ENCODE data around the gene PHF20.
"Not testable (repeated sequence)": the region's sequence is repeated elsewhere in the genome, so short reads cannot be mapped to it uniquely, and the experiment has no call there.

PHF20 gene

GRCh38 chr20:35978041-35978513 lies 206.3 kb downstream of the PHF20 start:
- no peak for DNase-seq (ENCODE audit: low read depth)

DNA sequence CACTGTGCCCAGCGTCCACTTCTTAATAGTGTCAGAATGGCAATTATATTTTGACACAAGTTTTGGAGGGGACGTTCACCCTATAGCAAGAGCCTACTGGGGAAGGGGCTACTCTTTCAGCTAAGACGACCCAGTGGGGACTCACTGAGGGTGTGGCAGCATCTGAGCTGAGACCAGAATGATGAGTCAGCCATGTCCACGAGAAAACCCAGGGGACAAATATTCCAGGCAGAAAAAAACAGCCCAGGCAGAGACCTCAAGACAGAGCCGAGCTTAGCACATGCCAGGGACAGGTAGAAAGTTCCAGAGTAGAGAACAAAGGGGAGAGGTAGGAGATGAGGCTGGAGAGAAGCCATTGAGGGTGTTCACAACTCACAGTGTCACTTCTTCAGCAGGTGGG lies 207.7 kb downstream of the PHF20 start:
- no peak for DNase-seq (ENCODE audit: low read depth)

DNA sequence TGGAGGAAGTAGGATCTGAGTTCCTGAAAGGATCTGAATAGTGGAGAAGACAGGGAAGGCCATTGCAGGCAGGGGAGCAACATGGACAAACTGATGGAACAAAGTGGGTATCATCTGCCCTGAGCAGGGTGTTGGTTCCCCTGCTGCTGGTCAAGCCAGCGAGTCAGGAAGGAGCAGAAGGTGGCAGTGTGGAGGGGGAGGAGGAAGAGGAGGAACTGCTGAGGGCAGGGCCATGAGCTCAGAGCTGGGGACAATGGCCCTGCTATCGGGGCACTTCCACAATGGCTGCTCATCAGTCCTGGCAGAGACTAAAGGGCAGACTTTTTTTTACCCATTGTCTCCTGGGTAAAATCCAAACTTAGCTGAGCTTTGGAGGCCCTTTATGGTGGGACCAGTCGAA lies 210.2 kb downstream of the PHF20 start:
- no peak for DNase-seq (ENCODE audit: low read depth)

DNA sequence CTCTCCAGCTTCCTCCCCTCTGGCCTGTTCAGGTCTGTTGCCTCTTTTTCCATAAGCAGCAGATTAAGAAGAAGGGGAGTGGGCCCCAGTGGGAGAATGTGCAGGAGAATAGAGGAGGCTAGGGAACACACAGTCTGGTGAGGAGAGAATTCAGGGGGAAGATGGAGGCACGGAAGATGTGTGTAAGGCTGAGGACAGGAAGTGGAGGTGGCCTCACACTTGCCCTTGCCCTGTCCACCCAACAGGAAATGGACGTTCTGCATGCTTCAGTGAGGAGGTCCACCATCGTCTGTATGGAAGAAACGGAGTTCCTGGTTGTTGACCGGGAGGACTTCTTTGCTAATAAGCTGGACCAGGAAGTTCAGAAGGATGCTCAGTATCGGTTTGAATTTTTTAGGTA lies 212.6 kb downstream of the PHF20 start:
- no peak for DNase-seq (ENCODE audit: low read depth)

GRCh38 chr20:35985806-35986205 lies 214.0 kb downstream of the PHF20 start:
- DNase-seq (ENCODE audit: low read depth): no peak

- DNase-seq (ENCODE audit: low read depth): no peak
Measured at GRCh38 chr20:35988910-35989463, 217.2 kb downstream of the PHF20 start.

- no peak for DNase-seq (ENCODE audit: low read depth)
Measured at GRCh38 chr20:35991142-35991771, 219.4 kb downstream of the PHF20 start.

DNA sequence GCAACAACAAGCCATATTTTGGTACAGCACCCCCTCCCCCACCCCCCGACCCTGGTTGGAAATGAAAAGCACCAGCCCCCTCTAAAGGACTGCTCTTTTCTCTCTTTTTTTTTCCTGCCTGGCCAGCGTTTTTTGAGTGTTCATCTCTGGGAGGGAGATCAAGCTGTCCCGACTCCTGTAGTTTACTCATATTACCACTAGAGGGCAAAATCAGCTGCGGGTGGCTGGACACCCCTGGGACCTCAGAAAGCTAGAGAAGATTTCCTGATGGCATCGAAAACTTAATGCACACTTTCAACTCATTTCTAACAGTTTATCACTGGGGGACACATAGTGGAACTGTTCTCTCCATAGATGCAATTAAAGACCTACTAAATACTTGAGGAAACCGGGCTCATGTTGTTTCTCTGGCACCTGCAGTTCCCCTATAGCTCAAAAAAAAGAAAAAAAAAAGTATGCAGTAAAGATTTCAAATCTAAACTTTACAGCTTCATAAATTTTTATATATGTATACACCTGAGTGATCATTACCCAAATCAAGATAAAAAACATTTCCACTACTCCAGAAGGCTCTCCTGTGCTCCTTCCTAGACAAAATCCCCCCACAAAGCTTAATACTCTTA lies 221.0 kb downstream of the PHF20 start:
- no peak for DNase-seq (ENCODE audit: low read depth)

GRCh38 chr20:35994994-35995453 lies 223.2 kb downstream of the PHF20 start:
- peak; percentile 70 for DNase-seq (ENCODE audit: low read depth)

DNA sequence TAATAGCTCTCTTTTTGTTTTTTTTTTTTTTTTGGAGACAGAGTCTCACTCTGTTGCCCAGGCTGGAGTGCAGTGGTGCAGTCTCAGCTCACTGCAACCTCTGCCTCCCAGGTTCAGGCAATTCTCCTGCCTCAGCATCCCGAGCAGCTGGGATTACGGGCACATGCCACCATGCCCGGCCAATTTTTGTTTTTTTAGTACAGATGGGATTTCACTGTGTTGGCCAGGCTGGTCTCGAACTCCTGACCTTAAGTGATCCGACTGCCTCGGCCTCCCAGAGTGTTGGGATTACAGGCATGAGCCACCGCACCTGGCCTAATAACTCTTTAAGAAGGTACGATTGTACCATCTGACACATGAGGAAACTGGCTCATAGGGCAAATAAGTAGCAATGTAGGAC lies 224.7 kb downstream of the PHF20 start:
- not testable (repeated sequence) for DNase-seq (ENCODE audit: low read depth)

All from stimulated activated CD8-positive, alpha-beta memory T cell treated with anti-CD3 and anti-CD28 coated beads, Interleukin-4, amount 100 ng/mL, for 24 hours (primary cell).